GM12865 (cell line): ENCODE data around the gene FOXI1.
"Not testable (repeated sequence)": the region's sequence is repeated elsewhere in the genome, so short reads cannot be mapped to it uniquely, and the experiment has no call there.

Experiments
- DNase-seq: peaks from one replicate; pipeline ENCODE4 v3.0.0; 2010; ENCODE audit warnings: low read depth
- H3K4me3 ChIP-seq: 2 replicates; pipeline ENCODE4 v1.5.1; 2011; ENCODE audit warnings: mild to moderate bottlenecking, low read depth, low read length, control low read depth
- TF ChIP-seq, protein P1 (sequence below): IDR thresholded peaks from 2 replicates; pipeline ENCODE4 v1.5.1; 2011; ENCODE audit warnings: low read length, control low read depth, low read depth, inconsistent platforms; ENCODE audit not compliant: insufficient read depth; ENCODE audit errors: missing control alignments

The FOXI1 gene

DNA sequence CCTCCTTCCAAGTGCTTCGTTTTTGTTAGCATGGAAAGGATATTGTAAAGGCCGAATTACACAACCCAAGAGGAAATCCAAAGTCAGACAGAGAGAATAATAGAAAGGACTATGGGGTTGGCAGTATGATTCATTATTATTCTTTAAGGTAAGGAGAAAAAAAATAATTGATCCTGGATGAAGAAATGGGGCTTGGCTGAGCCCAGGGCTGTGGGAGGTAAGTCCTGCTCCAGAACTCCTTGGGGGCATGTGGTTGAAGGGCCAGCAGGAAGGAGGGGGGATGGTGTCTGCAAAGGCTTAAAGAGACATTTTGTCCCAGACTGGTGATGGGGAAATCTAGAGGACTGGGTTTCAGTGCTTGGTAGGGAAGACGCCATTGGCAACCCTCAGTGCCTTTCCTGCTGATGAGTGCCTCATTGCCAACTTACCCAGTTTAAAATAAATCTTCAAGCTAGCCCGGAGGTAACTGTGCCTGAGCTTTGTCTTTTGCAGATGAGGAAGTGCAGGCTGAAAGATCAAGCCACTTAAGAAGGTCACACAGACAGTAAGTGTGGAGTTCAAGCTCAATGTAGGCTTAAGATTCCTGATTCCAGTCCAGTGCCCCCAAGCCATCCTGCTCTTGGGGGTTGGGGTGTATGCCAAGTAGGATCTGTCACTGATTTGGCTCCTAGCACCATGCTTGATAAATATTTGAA is 30.2 kb downstream of the FOXI1 start:
- no peak overlapping the region for H3K4me3 ChIP-seq
- no peak for DNase-seq
- TF ChIP-seq, protein P1, sequence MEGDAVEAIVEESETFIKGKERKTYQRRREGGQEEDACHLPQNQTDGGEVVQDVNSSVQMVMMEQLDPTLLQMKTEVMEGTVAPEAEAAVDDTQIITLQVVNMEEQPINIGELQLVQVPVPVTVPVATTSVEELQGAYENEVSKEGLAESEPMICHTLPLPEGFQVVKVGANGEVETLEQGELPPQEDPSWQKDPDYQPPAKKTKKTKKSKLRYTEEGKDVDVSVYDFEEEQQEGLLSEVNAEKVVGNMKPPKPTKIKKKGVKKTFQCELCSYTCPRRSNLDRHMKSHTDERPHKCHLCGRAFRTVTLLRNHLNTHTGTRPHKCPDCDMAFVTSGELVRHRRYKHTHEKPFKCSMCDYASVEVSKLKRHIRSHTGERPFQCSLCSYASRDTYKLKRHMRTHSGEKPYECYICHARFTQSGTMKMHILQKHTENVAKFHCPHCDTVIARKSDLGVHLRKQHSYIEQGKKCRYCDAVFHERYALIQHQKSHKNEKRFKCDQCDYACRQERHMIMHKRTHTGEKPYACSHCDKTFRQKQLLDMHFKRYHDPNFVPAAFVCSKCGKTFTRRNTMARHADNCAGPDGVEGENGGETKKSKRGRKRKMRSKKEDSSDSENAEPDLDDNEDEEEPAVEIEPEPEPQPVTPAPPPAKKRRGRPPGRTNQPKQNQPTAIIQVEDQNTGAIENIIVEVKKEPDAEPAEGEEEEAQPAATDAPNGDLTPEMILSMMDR = no peak

DNA sequence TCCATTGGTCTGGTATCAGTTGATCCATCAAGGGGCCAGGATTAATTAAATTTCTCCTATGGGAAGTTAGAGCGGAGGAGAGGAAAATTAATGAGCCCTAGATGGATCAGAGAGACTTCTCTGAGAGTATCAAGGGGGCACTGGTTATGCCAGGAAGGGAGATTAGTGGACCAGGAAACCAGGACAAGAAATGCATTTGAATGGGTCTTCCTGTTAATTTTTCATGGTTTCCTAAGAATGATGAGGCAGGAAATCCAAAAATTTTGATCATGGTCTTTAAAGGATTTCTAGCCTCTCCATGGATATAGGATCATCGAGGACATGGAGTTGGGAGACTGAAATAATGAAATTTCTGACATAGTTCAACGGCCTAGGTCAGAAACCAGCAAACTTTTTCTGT is 30.8 kb downstream of the FOXI1 start:
- no peak for DNase-seq
- TF ChIP-seq, protein P1 = no peak

DNA sequence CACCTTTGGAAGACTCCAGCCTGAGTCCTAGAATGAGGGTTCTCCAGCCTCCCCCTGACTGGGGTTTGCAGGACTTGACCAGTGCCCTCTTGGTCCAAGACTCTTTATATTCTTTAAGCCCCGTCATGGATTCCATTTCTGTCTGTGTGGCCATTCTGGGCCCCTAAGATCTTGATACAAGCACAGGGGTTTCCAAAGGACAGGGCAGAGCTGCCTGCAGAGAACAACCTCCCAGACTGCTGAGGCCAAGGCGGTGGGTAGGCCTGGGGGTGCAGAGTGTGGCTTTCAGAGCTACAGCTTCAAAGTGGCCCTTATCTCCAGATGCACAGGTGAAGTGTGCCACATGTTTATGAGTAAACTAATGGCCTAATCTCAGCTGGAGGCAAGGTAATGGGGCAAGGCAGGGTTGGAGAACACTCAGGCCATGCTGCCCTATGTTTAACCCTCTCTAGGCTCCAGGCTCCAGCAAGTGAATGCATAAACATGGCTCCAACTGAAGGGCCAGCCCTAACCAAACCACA is 32.1 kb downstream of the FOXI1 start:
- DNase-seq = no peak
- TF ChIP-seq, protein P1 = no peak
- H3K4me3 ChIP-seq = no peak overlapping the region

More for the DNA sequence above, 30.8 kb downstream of the FOXI1 start:
- H3K4me3 ChIP-seq = no peak overlapping the region

DNA sequence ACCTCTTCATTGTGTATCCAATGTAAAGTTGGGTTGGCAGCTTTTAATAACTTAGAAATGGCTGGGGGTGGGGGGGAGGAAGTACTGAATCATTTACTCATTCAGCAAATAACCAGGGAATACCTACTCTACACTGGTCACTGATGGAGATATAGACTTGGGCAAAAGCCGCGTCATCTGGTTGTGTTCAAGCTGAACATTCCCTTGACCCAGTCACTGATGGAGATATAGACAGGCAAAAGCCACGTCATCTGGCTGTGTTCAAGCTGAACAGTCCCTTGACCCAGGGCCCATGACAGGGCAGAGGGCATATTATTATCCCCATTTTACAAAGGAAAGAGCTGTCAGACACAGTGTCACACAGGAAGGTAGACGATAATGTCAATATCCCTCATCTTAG is 32.6 kb downstream of the FOXI1 start:
- no peak overlapping the region for H3K4me3 ChIP-seq
- TF ChIP-seq, protein P1 = no peak
- no peak for DNase-seq

DNA sequence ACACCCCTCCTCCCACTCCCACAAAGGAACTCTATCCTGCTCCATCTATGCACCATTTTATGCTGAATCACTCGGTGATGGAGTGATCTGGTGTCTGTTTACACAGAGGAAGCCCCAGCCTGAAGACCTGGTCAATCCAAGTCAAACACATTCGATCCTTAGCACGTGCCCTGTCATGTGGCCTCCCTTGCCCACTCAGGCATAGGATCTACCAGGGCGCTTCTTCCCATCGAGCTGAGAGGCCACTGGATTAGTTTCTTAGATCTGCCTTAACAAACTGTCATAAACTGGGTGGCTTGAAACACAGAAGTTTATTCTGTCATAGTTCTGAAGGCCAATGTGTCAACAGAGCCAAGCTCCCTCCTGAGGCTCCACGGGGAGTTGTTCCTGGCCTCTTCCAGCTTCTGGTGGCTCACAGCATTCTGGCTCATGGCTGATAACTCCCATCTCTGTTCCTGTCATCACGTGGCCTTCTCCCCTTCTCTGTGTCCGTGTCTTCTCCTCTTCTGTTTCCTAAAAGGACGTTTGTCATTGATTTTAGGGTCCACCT is 34.2 kb downstream of the FOXI1 start:
- TF ChIP-seq, protein P1 = no peak
- no peak for DNase-seq
- no peak overlapping the region for H3K4me3 ChIP-seq

DNA sequence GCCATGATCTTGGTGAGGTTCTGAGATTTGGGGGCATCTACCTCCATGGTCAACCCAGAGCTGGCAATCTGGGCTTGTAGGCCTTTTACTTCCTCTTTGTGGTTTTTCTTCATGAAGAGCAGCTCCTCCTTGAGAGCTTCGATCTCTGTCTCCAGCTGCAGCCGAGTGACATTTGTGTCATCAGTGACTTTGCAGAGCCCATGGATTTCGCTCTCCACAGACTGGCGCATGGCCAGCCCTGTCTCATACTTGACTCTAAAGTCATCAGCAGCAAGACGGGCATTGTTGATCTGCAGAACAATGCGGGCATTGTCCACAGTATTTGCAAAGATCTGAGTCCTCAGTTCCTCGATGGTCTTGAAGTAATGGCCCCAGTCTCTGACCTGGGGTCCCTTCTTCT is 35.5 kb downstream of the FOXI1 start:
- DNase-seq, H3K4me3 ChIP-seq: not testable (repeated sequence)

DNA sequence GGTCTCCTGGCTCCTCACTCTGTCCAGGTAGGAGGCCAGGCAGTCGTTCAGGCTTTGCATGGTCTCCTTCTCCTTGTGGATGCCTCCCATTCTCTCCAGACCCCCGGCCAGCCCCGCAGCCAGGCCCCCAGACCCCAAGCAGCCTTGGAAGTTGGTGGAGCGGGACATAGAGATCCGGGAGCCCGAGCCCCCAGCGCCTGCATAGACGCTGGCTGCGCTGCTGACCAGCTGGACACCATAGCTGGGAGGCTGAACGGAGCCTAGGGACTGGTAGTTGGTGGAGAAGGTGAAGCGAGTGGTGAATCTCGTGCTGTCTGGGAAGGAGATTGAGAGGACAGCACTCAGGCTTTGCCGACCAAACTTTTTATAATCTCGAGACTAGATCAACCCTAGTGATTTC is 35.9 kb downstream of the FOXI1 start:
- TF ChIP-seq, protein P1 = no peak
- no peak overlapping the region for H3K4me3 ChIP-seq
- DNase-seq = no peak
